GM18519 (cell line): ENCODE measurements around the gene OTUD3.
"Not testable (repeated sequence)": the region's sequence is repeated elsewhere in the genome, so short reads cannot be mapped to it uniquely, and the experiment has no call there.

Experiments
- ATAC-seq: cut with Tn5 transposase; IDR thresholded peaks from one replicate; pipeline ENCODE4 v1.9.1; 2021; ENCODE audit warnings: mild to moderate bottlenecking, moderate library complexity; ENCODE audit not compliant: unreplicated experiment, low FRiP score

Gene OTUD3

GRCh38 chr1:19866758-19867157 is 15.4 kb upstream of the OTUD3 start:
- ATAC-seq, result no peak

- ATAC-seq, result not testable (repeated sequence)
Observed at GRCh38 chr1:19868575-19868974, 13.6 kb upstream of the OTUD3 start.

GRCh38 chr1:19869453-19869852 is 12.7 kb upstream of the OTUD3 start:
- not testable (repeated sequence) for ATAC-seq

- ATAC-seq, result no peak
Observed at GRCh38 chr1:19869929-19870328, 12.3 kb upstream of the OTUD3 start.

DNA sequence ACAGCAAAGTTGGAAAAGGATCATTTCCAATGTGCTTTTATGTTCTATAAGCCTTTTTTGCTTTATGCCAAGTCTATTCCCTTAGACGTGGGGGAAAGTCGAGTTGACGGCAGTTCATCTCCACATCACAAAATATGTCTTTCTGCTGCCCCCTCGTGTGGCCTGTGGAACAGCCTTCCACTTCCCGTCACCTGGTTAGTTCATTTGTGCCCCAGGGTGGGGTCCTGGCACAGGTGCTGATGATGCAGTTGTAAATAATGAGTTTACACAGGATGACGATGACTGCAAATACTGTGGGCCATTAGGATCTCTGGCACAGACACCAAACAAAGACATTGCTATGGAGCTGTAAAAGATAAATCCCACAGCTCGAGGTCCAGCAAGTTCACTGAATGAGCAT is 10.0 kb upstream of the OTUD3 start:
- ATAC-seq, result no peak

- no peak for ATAC-seq
Observed at GRCh38 chr1:19877181-19877750, 4.9 kb upstream of the OTUD3 start.

DNA sequence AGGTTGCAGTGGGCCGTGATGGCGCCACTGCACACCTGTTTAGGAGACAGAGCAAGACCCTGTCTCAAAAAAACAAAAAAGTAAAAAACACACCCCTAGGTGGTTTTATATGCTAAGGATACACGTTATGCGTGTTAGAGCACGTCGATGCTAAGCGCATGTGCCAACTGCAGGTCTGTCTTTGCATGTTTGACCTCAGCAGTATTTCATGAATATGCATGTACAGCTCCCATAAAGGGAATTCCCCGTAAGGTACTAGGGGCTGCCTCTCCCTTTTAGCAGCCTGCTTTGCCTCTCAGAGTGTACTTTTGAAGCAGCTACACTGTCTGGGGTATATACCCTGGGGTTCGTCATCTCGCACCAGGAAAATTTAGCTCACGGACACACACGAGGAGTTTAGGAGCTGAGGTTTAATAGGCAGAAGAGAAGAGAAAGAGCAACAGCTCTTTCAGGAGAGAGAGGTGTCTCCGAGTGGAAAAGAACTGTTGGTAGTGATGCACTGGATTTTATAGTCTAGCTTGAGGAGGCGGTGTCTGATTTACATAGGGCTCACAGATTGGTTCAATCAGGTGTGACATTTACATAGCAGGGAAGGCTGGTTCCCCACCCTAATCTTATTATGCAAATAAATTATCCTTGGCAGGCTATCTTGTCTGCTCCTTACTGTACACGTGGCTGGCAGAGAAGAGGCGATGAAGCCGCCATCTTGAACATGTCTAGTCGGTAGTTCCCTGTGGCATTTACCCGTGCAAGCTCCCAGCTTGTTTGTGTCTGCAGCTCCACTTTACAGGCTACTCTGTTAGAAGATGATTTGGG is 4.2 kb upstream of the OTUD3 start:
- no peak for ATAC-seq

- no peak for ATAC-seq
Observed at GRCh38 chr1:19878637-19878985, 3.6 kb upstream of the OTUD3 start.

DNA sequence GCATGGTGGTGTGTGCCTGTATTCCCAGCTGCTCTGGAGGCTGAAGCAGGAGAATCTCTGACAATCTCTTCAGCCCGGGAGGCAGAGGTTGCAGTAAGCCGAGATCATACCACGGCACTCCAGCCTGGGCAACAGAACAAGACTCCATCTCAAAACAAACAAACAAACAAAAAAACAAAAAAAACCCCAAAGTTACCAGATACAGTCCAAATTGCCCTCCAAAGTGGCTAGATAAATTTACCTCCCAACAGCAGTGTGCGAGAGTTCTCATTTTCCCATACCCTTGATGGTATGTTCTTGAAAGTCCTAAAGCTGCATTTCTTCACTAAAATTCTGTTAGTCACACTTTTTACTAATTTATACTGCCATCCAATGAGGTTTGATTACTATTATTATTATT is 3.0 kb upstream of the OTUD3 start:
- ATAC-seq, result no peak

DNA sequence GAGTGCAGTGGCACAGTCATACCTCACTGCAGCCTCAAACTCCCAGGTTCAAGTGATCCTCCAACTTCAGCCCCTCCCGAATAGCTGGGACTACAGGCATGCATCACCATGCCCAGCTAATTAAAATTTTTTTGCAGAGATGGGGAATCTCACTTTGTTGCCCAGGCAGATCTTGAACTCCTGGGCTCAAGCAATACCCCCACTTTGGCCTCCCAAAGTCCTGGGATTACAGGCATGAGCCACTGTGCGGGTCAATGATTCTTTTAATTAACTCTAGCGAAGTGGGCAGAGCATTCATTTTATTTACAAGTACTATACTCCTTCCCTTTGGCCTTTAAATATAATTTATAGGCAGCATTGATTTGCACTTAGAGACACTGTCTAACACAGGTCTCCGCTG is 2.5 kb upstream of the OTUD3 start:
- no peak for ATAC-seq

DNA sequence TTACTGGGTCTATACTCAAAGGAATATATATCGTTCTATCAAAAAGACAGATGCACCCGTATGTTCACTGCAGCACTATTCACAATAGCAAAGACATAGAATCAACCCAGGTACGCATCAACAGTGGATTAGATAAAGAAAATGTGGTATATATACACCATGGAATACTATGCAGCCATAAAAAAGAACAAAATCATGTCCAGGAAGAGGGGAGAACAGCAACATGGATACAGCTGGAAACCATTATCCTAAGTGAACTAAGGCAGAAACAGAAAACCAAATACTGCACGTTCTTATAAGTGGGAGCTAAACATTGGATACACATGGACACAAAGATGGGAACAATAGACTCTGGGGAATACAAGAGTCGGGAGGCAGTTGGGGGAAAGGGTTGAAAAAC is 1.4 kb upstream of the OTUD3 start:
- ATAC-seq, result not testable (repeated sequence)

DNA sequence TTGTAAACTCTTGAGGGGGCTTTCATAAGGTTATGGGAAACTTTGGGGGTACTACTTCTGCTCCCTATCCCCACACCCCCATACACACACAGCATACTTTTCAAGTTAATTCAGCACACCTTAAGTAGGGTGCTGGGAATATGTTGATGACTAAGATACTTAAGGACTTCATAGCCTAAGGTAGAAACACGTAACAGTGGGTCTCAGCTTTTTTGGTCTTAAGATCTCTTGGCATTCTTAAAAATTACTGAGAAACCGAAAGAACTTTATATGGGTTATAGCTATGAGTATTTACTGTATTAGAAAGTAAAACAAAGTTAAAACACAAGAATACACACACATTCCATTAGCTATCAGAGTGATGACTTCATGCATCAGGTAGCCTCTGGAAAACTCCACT is 2.1 kb downstream of the OTUD3 start:
- no peak for ATAC-seq

- ATAC-seq, result no peak
Observed at GRCh38 chr1:19885821-19886220, 3.6 kb downstream of the OTUD3 start.

- no peak for ATAC-seq
Observed at GRCh38 chr1:19888112-19888511, 5.9 kb downstream of the OTUD3 start.

- no peak for ATAC-seq
Observed at GRCh38 chr1:19889656-19890055, 7.5 kb downstream of the OTUD3 start.

- ATAC-seq, result no peak
Observed at GRCh38 chr1:19892129-19892528, 9.9 kb downstream of the OTUD3 start.

- no peak for ATAC-seq
Observed at GRCh38 chr1:19892628-19893168, 10.5 kb downstream of the OTUD3 start.

GRCh38 chr1:19893687-19894086 is 11.5 kb downstream of the OTUD3 start:
- ATAC-seq, result no peak

- ATAC-seq, result no peak
Observed at GRCh38 chr1:19894218-19894617, 12.0 kb downstream of the OTUD3 start.

DNA sequence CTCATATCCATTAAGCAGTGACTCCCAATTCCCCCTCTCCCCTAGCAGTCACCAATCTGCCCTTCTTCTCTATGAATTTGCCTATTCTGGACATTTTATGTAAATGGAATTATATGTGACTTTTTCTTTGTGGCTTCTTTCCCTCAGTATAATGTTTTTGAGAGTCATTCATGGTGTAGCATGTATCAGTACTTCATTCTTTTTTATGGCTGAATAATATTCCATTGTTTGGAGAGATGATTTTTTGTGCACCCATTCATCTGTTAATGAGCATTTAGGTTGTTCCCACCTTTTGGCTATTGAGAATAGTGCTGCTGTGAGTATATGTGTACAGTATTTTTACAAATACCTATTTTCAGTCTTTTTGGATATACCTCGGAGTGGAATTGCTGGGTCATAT is 19.5 kb downstream of the OTUD3 start:
- ATAC-seq, result no peak

DNA sequence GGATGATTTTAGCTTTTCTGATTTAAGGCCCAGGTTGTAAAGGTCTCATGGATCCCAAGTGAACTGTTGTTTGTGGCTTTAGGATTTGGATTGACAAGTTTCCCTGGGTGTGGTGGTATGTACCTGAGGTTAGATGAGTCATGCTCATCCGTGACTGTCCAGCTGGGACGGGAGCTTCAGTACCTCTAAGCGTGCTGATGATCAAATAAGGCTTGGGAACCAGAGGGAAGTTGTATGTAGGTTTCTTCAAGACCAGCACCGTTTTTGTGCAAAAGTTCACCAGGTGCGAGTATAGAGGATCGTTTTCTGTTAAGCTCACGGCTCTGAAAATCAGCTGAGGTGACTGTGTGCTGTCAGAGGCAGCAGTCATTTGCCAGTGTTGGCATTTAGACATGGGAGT is 21.4 kb downstream of the OTUD3 start:
- no peak for ATAC-seq

- ATAC-seq, result no peak
Observed at GRCh38 chr1:19907456-19907855, 25.3 kb downstream of the OTUD3 start.
